ENCODE measurements around the gene CACNA1A.

DNA sequence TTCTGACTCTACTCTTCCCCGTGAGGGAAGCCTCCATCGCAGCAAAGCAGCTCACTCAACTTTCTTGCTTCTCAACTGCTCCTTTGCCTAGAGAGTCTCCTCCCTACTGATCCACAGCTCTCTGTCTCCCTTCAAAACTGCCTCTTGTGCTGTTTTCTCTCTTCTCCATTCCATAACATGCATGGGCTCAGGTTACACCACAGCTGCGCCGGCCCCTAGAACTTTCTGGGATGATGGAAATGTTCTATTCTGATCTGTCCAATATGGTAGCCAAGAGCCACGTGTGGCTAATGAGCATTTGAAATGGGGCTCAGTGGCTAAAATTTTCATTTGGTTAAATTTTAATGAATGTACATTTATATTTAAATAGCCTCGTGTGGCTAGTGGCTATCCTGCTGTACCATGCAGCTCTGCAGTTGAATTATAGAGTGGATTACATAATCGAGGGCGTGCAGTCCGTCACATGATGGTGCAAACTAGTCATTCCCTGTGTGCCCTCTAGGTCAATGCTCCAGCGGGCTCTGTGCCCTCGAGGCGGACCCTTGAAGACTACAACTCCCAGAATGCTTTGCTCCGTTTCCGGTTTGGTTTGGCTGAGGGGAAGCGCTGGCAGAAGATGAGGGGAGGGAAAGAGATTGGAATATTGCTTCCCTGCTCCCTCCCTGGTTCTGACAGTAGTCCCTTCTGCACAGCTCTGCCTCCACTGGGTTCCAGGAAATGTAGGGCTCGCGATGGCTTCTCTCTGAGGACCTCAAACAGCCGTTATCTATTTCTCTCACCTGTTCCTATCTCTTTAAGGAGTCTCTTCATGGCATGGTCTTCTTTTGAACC lies 109.8 kb downstream of the CACNA1A start:
- no peak for TF ChIP-seq ZNF169 (tag by site-specific recombination; IDR thresholded peaks at IDR 0.05)
- TF ChIP-seq, protein P1, sequence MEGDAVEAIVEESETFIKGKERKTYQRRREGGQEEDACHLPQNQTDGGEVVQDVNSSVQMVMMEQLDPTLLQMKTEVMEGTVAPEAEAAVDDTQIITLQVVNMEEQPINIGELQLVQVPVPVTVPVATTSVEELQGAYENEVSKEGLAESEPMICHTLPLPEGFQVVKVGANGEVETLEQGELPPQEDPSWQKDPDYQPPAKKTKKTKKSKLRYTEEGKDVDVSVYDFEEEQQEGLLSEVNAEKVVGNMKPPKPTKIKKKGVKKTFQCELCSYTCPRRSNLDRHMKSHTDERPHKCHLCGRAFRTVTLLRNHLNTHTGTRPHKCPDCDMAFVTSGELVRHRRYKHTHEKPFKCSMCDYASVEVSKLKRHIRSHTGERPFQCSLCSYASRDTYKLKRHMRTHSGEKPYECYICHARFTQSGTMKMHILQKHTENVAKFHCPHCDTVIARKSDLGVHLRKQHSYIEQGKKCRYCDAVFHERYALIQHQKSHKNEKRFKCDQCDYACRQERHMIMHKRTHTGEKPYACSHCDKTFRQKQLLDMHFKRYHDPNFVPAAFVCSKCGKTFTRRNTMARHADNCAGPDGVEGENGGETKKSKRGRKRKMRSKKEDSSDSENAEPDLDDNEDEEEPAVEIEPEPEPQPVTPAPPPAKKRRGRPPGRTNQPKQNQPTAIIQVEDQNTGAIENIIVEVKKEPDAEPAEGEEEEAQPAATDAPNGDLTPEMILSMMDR (tag by site-specific recombination; IDR thresholded peaks at IDR 0.05) = no peak
- TF ChIP-seq ZNF24 (tag by site-specific recombination; IDR thresholded peaks at IDR 0.05) = no peak
- TF ChIP-seq ZNF174 (tag by site-specific recombination; IDR thresholded peaks at IDR 0.05) = no peak
- TF ChIP-seq ZNF629 (tag by site-specific recombination; IDR thresholded peaks at IDR 0.05) = no peak
- TF ChIP-seq, protein P2, sequence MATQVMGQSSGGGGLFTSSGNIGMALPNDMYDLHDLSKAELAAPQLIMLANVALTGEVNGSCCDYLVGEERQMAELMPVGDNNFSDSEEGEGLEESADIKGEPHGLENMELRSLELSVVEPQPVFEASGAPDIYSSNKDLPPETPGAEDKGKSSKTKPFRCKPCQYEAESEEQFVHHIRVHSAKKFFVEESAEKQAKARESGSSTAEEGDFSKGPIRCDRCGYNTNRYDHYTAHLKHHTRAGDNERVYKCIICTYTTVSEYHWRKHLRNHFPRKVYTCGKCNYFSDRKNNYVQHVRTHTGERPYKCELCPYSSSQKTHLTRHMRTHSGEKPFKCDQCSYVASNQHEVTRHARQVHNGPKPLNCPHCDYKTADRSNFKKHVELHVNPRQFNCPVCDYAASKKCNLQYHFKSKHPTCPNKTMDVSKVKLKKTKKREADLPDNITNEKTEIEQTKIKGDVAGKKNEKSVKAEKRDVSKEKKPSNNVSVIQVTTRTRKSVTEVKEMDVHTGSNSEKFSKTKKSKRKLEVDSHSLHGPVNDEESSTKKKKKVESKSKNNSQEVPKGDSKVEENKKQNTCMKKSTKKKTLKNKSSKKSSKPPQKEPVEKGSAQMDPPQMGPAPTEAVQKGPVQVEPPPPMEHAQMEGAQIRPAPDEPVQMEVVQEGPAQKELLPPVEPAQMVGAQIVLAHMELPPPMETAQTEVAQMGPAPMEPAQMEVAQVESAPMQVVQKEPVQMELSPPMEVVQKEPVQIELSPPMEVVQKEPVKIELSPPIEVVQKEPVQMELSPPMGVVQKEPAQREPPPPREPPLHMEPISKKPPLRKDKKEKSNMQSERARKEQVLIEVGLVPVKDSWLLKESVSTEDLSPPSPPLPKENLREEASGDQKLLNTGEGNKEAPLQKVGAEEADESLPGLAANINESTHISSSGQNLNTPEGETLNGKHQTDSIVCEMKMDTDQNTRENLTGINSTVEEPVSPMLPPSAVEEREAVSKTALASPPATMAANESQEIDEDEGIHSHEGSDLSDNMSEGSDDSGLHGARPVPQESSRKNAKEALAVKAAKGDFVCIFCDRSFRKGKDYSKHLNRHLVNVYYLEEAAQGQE (tag by site-specific recombination; IDR thresholded peaks at IDR 0.05) = no peak
- TF ChIP-seq, protein P3, sequence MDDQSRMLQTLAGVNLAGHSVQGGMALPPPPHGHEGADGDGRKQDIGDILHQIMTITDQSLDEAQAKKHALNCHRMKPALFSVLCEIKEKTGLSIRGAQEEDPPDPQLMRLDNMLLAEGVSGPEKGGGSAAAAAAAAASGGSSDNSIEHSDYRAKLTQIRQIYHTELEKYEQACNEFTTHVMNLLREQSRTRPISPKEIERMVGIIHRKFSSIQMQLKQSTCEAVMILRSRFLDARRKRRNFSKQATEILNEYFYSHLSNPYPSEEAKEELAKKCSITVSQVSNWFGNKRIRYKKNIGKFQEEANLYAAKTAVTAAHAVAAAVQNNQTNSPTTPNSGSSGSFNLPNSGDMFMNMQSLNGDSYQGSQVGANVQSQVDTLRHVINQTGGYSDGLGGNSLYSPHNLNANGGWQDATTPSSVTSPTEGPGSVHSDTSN (CRISPR knock-in tag; IDR thresholded peaks at IDR 0.05) = no peak
- TF ChIP-seq, protein P4, sequence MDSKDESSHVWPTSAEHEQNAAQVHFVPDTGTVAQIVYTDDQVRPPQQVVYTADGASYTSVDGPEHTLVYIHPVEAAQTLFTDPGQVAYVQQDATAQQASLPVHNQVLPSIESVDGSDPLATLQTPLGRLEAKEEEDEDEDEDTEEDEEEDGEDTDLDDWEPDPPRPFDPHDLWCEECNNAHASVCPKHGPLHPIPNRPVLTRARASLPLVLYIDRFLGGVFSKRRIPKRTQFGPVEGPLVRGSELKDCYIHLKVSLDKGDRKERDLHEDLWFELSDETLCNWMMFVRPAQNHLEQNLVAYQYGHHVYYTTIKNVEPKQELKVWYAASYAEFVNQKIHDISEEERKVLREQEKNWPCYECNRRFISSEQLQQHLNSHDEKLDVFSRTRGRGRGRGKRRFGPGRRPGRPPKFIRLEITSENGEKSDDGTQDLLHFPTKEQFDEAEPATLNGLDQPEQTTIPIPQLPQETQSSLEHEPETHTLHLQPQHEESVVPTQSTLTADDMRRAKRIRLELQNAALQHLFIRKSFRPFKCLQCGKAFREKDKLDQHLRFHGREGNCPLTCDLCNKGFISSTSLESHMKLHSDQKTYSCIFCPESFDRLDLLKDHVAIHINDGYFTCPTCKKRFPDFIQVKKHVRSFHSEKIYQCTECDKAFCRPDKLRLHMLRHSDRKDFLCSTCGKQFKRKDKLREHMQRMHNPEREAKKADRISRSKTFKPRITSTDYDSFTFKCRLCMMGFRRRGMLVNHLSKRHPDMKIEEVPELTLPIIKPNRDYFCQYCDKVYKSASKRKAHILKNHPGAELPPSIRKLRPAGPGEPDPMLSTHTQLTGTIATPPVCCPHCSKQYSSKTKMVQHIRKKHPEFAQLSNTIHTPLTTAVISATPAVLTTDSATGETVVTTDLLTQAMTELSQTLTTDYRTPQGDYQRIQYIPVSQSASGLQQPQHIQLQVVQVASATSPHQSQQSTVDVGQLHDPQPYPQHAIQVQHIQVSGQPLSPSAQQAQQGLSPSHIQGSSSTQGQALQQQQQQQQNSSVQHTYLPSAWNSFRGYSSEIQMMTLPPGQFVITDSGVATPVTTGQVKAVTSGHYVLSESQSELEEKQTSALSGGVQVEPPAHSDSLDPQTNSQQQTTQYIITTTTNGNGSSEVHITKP (tag by site-specific recombination; IDR thresholded peaks at IDR 0.05) = peak; percentile 53
- TF ChIP-seq ZNF23 (tag by site-specific recombination; IDR thresholded peaks at IDR 0.05; ENCODE audit: borderline replicate concordance) = no peak
- TF ChIP-seq GLIS2 (tag by site-specific recombination; IDR thresholded peaks at IDR 0.05) = no peak
- no peak for TF ChIP-seq GLI2 (tag by site-specific recombination; IDR thresholded peaks at IDR 0.05; ENCODE audit: borderline replicate concordance, low read depth)

All from HEK293 (cell line).